Neural cell (in vitro differentiated cells): ENCODE data around the gene PRDM1. TPM values are rescaled to one million over a fixed set of nuclear protein-coding genes. Genes with fewer than 3 reads are reported as not detected.

Experiments
- H2AFZ ChIP-seq: fragments of 200-600, 300-800 bp; sonication (generic), shearing (Covaris generic); 2 replicates; pipeline ENCODE4 v1.6.0; 2014; ENCODE audit warnings: low read depth, mild to moderate bottlenecking, antibody characterized with exemption, low read length, moderate library complexity
- H3F3A ChIP-seq: fragments of 200-600 bp; shearing (Covaris generic); 2 replicates; pipeline ENCODE4 v1.6.1; 2016; ENCODE audit warnings: mild to moderate bottlenecking, moderate library complexity, mixed read lengths, antibody characterized with exemption, low read length; ENCODE audit not compliant: insufficient read depth, poor library complexity, severe bottlenecking
- H3K27ac ChIP-seq: fragments of 200-600, 300-800 bp; sonication (generic), shearing (Covaris generic); 2 replicates; pipeline ENCODE4 v1.5.1; 2014; ENCODE audit warnings: mild to moderate bottlenecking, low read length, moderate library complexity
- H3K27me3 ChIP-seq: fragments of 300-800, 200-600 bp; sonication (generic), shearing (Covaris generic); 2 replicates; pipeline ENCODE4 v1.6.0; 2014; ENCODE audit warnings: mild to moderate bottlenecking, low read depth, low read length, moderate library complexity; ENCODE audit not compliant: insufficient read depth
- H3K36me3 ChIP-seq: fragments of 300-800, 200-600 bp; sonication (generic), shearing (Covaris generic); 2 replicates; pipeline ENCODE4 v1.5.1; 2014; ENCODE audit warnings: mild to moderate bottlenecking, antibody characterized with exemption, low read length, moderate library complexity; ENCODE audit not compliant: insufficient read depth
- H3K4me2 ChIP-seq: fragments of 300-800, 200-600 bp; sonication (generic), shearing (Covaris generic); 2 replicates; pipeline ENCODE4 v1.6.0; 2014; ENCODE audit warnings: mild to moderate bottlenecking, low read length
- H3K4me3 ChIP-seq: fragments of 300-800, 200-600 bp; sonication (generic), shearing (Covaris generic); 2 replicates; pipeline ENCODE4 v1.5.1; 2014; ENCODE audit warnings: mild to moderate bottlenecking, low read length, moderate library complexity
- H3K79me2 ChIP-seq: fragments of 200-600 bp; shearing (Covaris generic); replicated peaks from 2 replicates; pipeline ENCODE4 v1.6.0; 2014; ENCODE audit warnings: mild to moderate bottlenecking, low read length, moderate library complexity; ENCODE audit not compliant: insufficient read depth
- H3K9ac ChIP-seq: fragments of 300-800, 200-600 bp; sonication (generic), shearing (Covaris generic); 2 replicates; pipeline ENCODE4 v1.6.1; 2016; ENCODE audit warnings: mild to moderate bottlenecking, low read length, mixed read lengths
- H3K9me2 ChIP-seq: fragments of 200-600 bp; shearing (Covaris generic); 2 replicates; pipeline ENCODE4 v1.6.1; 2016; ENCODE audit warnings: mild to moderate bottlenecking, low read length, mixed read lengths; ENCODE audit not compliant: insufficient read depth
- H3K9me3 ChIP-seq: fragments of 200-600, 300-800 bp; sonication (generic), shearing (Covaris generic); 2 replicates; pipeline ENCODE4 v1.6.1; 2016; ENCODE audit warnings: mild to moderate bottlenecking, mixed run types, low read length, moderate library complexity, mixed read lengths
- H4K20me1 ChIP-seq: fragments of 200-600 bp; shearing (Covaris generic); 2 replicates; pipeline ENCODE4 v1.6.1; 2016; ENCODE audit warnings: mild to moderate bottlenecking, mixed run types; ENCODE audit not compliant: insufficient read depth
- EP300 ChIP-seq: fragments of 450-650 bp; conservative IDR thresholded peaks from 2 replicates; pipeline ENCODE4 v1.6.1; 2014; ENCODE audit warnings: antibody characterized with exemption, mild to moderate bottlenecking, moderate library complexity; ENCODE audit not compliant: poor library complexity, severe bottlenecking
- EZH2 ChIP-seq: fragments of 200-600, 300-800 bp; shearing (Covaris generic), sonication (generic); IDR thresholded peaks from 2 replicates; pipeline ENCODE4 v1.6.1; 2014; ENCODE audit warnings: antibody characterized with exemption, low read length, borderline replicate concordance, mild to moderate bottlenecking; ENCODE audit not compliant: insufficient read depth, poor library complexity, severe bottlenecking
- MXI1 ChIP-seq: fragments of 450-650 bp; conservative IDR thresholded peaks from 2 replicates; pipeline ENCODE4 v1.6.1; 2014; ENCODE audit warnings: antibody characterized with exemption, mild to moderate bottlenecking; ENCODE audit not compliant: poor library complexity, severe bottlenecking
- POLR2AphosphoS5 ChIP-seq: IDR thresholded peaks from 2 replicates; pipeline ENCODE4 v1.6.1; 2012
- RAD21 ChIP-seq: fragments of 450-650 bp; conservative IDR thresholded peaks from 2 replicates; pipeline ENCODE4 v1.6.1; 2014; ENCODE audit warnings: antibody characterized with exemption, mild to moderate bottlenecking, moderate library complexity
- SMC3 ChIP-seq: fragments of 450-650 bp; conservative IDR thresholded peaks from 2 replicates; pipeline ENCODE4 v1.6.1; 2014; ENCODE audit warnings: antibody characterized with exemption, mild to moderate bottlenecking, moderate library complexity; ENCODE audit not compliant: poor library complexity
- TAF1 ChIP-seq: IDR thresholded peaks from 2 replicates; pipeline ENCODE4 v1.6.1; 2012; ENCODE audit warnings: low read depth
- polyA plus RNA-seq: library from polyadenylated mRNA; depleted of rRNA; stranded (reverse); fragments of >200 nt; gene quantifications from 2 replicates; pipeline ENCODE4 v1.2.3, GENCODE V29; 2014
- TF ChIP-seq, protein P1 (sequence below): IDR thresholded peaks from 2 replicates; pipeline ENCODE4 v1.6.1; 2012; ENCODE audit warnings: borderline replicate concordance
- TF ChIP-seq, protein P2 (sequence below): fragments of 450-650 bp; IDR thresholded peaks from 2 replicates; pipeline ENCODE4 v1.5.1; 2014; ENCODE audit warnings: antibody characterized with exemption, mild to moderate bottlenecking, moderate library complexity; ENCODE audit not compliant: poor library complexity, severe bottlenecking

Gene PRDM1
- polyA plus RNA-seq, 1 donor from 2014 or later, result 0.09 TPM

DNA sequence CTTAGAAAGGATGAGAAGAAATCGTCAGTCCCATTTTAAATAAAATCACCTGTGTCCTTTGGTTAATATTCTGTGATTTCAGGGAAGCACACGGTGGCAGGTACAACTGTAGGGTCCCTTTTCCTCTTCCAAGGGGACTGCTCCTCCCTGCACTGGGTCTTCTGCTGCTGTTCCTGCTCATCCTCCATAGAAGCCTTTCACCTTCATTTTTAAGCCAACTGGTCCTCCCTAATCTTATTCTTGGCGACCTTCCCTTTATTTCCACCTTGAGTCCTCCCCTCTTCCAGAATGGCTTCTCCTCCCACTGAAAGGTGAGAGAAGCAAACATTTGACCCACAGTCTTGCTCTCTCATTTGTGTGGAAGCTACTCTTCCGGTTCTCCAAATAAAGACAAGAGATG, 4.4 kb upstream of the PRDM1 start:
- no peak overlapping the region for H2AFZ ChIP-seq
- TF ChIP-seq SMC3 (no peak), RAD21 (no peak), MXI1 (no peak), POLR2AphosphoS5 (no peak), EP300 (no peak), EZH2 (no peak), TAF1 (no peak)
- TF ChIP-seq, protein P1, sequence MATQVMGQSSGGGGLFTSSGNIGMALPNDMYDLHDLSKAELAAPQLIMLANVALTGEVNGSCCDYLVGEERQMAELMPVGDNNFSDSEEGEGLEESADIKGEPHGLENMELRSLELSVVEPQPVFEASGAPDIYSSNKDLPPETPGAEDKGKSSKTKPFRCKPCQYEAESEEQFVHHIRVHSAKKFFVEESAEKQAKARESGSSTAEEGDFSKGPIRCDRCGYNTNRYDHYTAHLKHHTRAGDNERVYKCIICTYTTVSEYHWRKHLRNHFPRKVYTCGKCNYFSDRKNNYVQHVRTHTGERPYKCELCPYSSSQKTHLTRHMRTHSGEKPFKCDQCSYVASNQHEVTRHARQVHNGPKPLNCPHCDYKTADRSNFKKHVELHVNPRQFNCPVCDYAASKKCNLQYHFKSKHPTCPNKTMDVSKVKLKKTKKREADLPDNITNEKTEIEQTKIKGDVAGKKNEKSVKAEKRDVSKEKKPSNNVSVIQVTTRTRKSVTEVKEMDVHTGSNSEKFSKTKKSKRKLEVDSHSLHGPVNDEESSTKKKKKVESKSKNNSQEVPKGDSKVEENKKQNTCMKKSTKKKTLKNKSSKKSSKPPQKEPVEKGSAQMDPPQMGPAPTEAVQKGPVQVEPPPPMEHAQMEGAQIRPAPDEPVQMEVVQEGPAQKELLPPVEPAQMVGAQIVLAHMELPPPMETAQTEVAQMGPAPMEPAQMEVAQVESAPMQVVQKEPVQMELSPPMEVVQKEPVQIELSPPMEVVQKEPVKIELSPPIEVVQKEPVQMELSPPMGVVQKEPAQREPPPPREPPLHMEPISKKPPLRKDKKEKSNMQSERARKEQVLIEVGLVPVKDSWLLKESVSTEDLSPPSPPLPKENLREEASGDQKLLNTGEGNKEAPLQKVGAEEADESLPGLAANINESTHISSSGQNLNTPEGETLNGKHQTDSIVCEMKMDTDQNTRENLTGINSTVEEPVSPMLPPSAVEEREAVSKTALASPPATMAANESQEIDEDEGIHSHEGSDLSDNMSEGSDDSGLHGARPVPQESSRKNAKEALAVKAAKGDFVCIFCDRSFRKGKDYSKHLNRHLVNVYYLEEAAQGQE, result no peak
- TF ChIP-seq, protein P2, sequence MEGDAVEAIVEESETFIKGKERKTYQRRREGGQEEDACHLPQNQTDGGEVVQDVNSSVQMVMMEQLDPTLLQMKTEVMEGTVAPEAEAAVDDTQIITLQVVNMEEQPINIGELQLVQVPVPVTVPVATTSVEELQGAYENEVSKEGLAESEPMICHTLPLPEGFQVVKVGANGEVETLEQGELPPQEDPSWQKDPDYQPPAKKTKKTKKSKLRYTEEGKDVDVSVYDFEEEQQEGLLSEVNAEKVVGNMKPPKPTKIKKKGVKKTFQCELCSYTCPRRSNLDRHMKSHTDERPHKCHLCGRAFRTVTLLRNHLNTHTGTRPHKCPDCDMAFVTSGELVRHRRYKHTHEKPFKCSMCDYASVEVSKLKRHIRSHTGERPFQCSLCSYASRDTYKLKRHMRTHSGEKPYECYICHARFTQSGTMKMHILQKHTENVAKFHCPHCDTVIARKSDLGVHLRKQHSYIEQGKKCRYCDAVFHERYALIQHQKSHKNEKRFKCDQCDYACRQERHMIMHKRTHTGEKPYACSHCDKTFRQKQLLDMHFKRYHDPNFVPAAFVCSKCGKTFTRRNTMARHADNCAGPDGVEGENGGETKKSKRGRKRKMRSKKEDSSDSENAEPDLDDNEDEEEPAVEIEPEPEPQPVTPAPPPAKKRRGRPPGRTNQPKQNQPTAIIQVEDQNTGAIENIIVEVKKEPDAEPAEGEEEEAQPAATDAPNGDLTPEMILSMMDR, result no peak
- H3K4me2 ChIP-seq, result no peak overlapping the region
- no peak overlapping the region for H3K27ac ChIP-seq
- H3K36me3 ChIP-seq, result no peaks in the 10 kb centered on the region
- no peaks in the 10 kb centered on the region for H3K9me3 ChIP-seq
- no peaks in the 10 kb centered on the region for H3K9me2 ChIP-seq
- peaks cover 16% of the 10 kb centered on the region for H3K27me3 ChIP-seq
- H4K20me1 ChIP-seq, result no peaks in the 10 kb centered on the region
- no peaks in the 10 kb centered on the region for H3F3A ChIP-seq
- H3K79me2 ChIP-seq, result no peaks in the 10 kb centered on the region
- no peak overlapping the region for H3K4me3 ChIP-seq
- H3K9ac ChIP-seq, result no peak overlapping the region

DNA sequence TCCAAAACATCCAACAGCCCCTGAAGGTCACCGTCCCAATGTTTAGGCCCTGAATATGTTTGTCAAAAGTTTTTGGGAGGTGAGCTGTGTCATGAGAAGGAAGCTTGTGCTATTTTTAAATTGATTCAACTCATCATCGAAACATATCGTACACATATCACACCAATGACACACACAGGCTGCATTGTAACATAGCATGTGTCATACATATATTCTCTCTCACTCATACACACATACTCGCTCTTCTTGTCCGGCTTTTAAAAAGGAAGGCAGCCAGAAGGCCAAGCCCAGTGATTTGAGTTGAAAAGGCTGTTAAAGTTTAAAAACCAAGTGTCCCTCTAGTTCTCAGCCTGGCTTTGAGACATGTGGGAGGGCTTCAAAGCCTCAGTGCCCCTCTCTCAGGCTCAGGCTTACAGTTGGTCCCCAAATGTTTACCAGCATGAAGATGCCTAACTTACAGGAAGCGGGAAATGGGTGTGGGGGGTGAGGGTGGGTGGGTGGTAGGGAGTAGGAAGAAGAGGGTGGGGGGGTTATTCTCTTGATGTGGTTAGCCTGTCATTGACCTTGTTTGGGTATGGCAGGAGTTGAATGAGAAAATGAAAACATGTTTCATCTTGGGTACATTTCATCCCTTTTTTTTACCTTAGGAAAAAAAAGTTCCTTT, 3.3 kb upstream of the PRDM1 start:
- H3K4me2 ChIP-seq, result no peak overlapping the region
- H3K36me3 ChIP-seq, result no peaks in the 10 kb centered on the region
- H3K79me2 ChIP-seq, result no peaks in the 10 kb centered on the region
- H3K4me3 ChIP-seq, result no peak overlapping the region
- H2AFZ ChIP-seq, result no peak overlapping the region
- no peak for TF ChIP-seq POLR2AphosphoS5
- TF ChIP-seq TAF1, result no peak
- no peak for TF ChIP-seq RAD21
- TF ChIP-seq EZH2, result no peak
- TF ChIP-seq SMC3, result no peak
- TF ChIP-seq, protein P2, result no peak
- no peak for TF ChIP-seq EP300
- no peak for TF ChIP-seq MXI1
- TF ChIP-seq, protein P1, result no peak
- no peaks in the 10 kb centered on the region for H3K9me2 ChIP-seq
- H3K9me3 ChIP-seq, result no peaks in the 10 kb centered on the region
- no peaks in the 10 kb centered on the region for H4K20me1 ChIP-seq
- H3K27ac ChIP-seq, result no peak overlapping the region
- H3K9ac ChIP-seq, result no peak overlapping the region
- H3K27me3 ChIP-seq, result peaks cover 27% of the 10 kb centered on the region
- H3F3A ChIP-seq, result no peaks in the 10 kb centered on the region
